HepG2 (cell line): ENCODE measurements around the gene PISD. TPM values are rescaled to one million over a fixed set of nuclear protein-coding genes. Genes with fewer than 3 reads are reported as not detected.
A peak's percentile ranks its signal among the peaks of the same experiment; 100 is the strongest.

ENCODE experiments used
- ATF1 ChIP-seq: IDR thresholded peaks from 2 replicates; pipeline ENCODE4 v1.6.1; 2016; ENCODE audit warnings: mild to moderate bottlenecking, control low read depth
- GZF1 ChIP-seq: sonication (generic); formaldehyde crosslinking; IDR thresholded peaks from 2 replicates; pipeline ENCODE4 v1.5.1; 2020; ENCODE audit warnings: mild to moderate bottlenecking, missing genetic modification reagents
- JUND ChIP-seq: sonication (generic); formaldehyde crosslinking; IDR thresholded peaks from 2 replicates; pipeline ENCODE4 v1.8.0; 2022; ENCODE audit warnings: mild to moderate bottlenecking, missing genetic modification reagents
- KLF6 ChIP-seq: IDR thresholded peaks from 2 replicates; pipeline ENCODE4 v1.8.0; 2016; ENCODE audit warnings: missing biosample characterization, missing genetic modification reagents
- MTERF4 ChIP-seq: sonication (generic); formaldehyde crosslinking; IDR thresholded peaks from 2 replicates; pipeline ENCODE4 v1.8.0; 2023; ENCODE audit warnings: mild to moderate bottlenecking, missing genetic modification reagents
- MXD4 ChIP-seq: IDR thresholded peaks from 2 replicates; pipeline ENCODE4 v1.6.1; 2016; ENCODE audit warnings: mild to moderate bottlenecking, missing biosample characterization, missing genetic modification reagents
- SMAD3 ChIP-seq: sonication (generic); formaldehyde crosslinking; IDR thresholded peaks from 2 replicates; pipeline ENCODE4 v1.4.0; 2020; ENCODE audit warnings: missing genetic modification reagents
- SMAD9 ChIP-seq: sonication (generic); formaldehyde crosslinking; IDR thresholded peaks from 2 replicates; pipeline ENCODE4 v1.5.1; 2020; ENCODE audit warnings: mild to moderate bottlenecking, missing genetic modification reagents
- SSRP1 ChIP-seq: IDR thresholded peaks from 2 replicates; pipeline ENCODE4 v1.6.1; 2016; ENCODE audit warnings: control low read depth
- ZBTB3 ChIP-seq: sonication (generic); formaldehyde crosslinking; IDR thresholded peaks from 2 replicates; pipeline ENCODE4 v1.4.0; 2020; ENCODE audit warnings: low read depth, mild to moderate bottlenecking, moderate library complexity, missing genetic modification reagents, borderline replicate concordance
- ZBTB46 ChIP-seq: sonication (generic); formaldehyde crosslinking; IDR thresholded peaks from 2 replicates; pipeline ENCODE4 v1.4.0; 2020; ENCODE audit warnings: mild to moderate bottlenecking, missing genetic modification reagents, borderline replicate concordance
- ZNF205 ChIP-seq: IDR thresholded peaks from 2 replicates; pipeline ENCODE4 v1.6.1; 2018; ENCODE audit warnings: missing biosample characterization, missing genetic modification reagents
- ZNF225 ChIP-seq: sonication (generic); formaldehyde crosslinking; IDR thresholded peaks from 2 replicates; pipeline ENCODE4 v1.4.0; 2020; ENCODE audit warnings: mild to moderate bottlenecking, missing genetic modification reagents
- ZNF264 ChIP-seq: sonication (generic); formaldehyde crosslinking; IDR thresholded peaks from 2 replicates; pipeline ENCODE4 v1.4.0; 2020; ENCODE audit warnings: missing genetic modification reagents
- ZNF354B ChIP-seq: sonication (generic); formaldehyde crosslinking; IDR thresholded peaks from 2 replicates; pipeline ENCODE4 v1.8.0; 2022; ENCODE audit warnings: mild to moderate bottlenecking, missing genetic modification reagents
- ZNF501 ChIP-seq: sonication (generic); formaldehyde crosslinking; IDR thresholded peaks from 2 replicates; pipeline ENCODE4 v1.5.1; 2020; ENCODE audit warnings: mild to moderate bottlenecking, moderate library complexity, missing genetic modification reagents
- ZNF574 ChIP-seq: sonication (generic); formaldehyde crosslinking; IDR thresholded peaks from 2 replicates; pipeline ENCODE4 v1.4.0; 2020; ENCODE audit warnings: missing genetic modification reagents
- ZNF687 ChIP-seq: sonication (generic); formaldehyde crosslinking; IDR thresholded peaks from 2 replicates; pipeline ENCODE4 v1.5.1; 2020; ENCODE audit warnings: mild to moderate bottlenecking, missing genetic modification reagents, moderate library complexity
- ZNF703 ChIP-seq: sonication (generic); formaldehyde crosslinking; IDR thresholded peaks from 2 replicates; pipeline ENCODE4 v1.5.1; 2020; ENCODE audit warnings: missing genetic modification reagents, mild to moderate bottlenecking, moderate library complexity, borderline replicate concordance
- ZNF766 ChIP-seq: sonication (generic); formaldehyde crosslinking; IDR thresholded peaks from 2 replicates; pipeline ENCODE4 v1.5.0; 2020; ENCODE audit warnings: missing genetic modification reagents, borderline replicate concordance
- polyA plus RNA-seq, 8 experiments: library from polyadenylated mRNA; depleted of rRNA in 3 of 8; stranded (reverse) in 7 of 8; unstranded in 1 of 8; fragments of >200 nt; fragmentation: Illumina TruSeq in 4 of 8; extraction: Trizol in 4 of 8; gene quantifications; 2 replicates each; pipeline versions ENCODE4 v1.2.1 to v1.2.3, GENCODE V29; 2011 to 2016; ENCODE audit warnings: low read depth in 4 of 8, missing spikeins in 1 of 8, mixed read lengths in 1 of 8; ENCODE audit not compliant: insufficient read depth in 1 of 8
- total RNA-seq, 5 experiments: library from RNA; depleted of rRNA; stranded (reverse); fragments of >200 nt; fragmentation: Illumina TruSeq; extraction: Trizol; gene quantifications; 2 replicates each; pipeline ENCODE4 v1.2.3, GENCODE V29; 2016; ENCODE audit warnings: low read depth in 1 of 5

Gene PISD
- total and polyA plus RNA-seq, 2 of the 13 experiments (the other 11 are each of a cell fraction or from before 2014, with no cell fraction given): 30.1 to 47.7 TPM

GRCh38 chr22:31661851-31662667 lies at the start of gene PISD (continued):
- TF ChIP-seq MTERF4 (CRISPR knock-in tag) (no peak), MXD4 (CRISPR knock-in tag) (peak; percentile 91; the same call in 1 of the 2 replicates), ZNF225 (CRISPR knock-in tag) (no peak), ZNF687 (CRISPR knock-in tag) (peak; percentile 90), ZNF501 (CRISPR knock-in tag) (peak; percentile 94), SMAD3 (CRISPR knock-in tag) (0 out of 2 replicates have a peak, but pooled peaks have one; percentile 22), ZNF264 (CRISPR knock-in tag) (no peak), ATF1 (peak; percentile 99), ZNF766 (CRISPR knock-in tag) (peak; percentile 41; the same call in 1 of the 2 replicates), ZBTB46 (CRISPR knock-in tag) (no peak), ZNF205 (CRISPR knock-in tag) (no peak; the same call in 1 of the 2 replicates), JUND (CRISPR knock-in tag) (0 out of 2 replicates have a peak, but pooled peaks have one; percentile 21), ZNF703 (CRISPR knock-in tag) (no peak), ZNF354B (CRISPR knock-in tag) (no peak), SSRP1 (0 out of 2 replicates have a peak, but pooled peaks have one; percentile 59), SMAD9 (CRISPR knock-in tag) (0 out of 2 replicates have a peak, but pooled peaks have one; percentile 47), ZBTB3 (CRISPR knock-in tag) (peak; percentile 96), KLF6 (CRISPR knock-in tag) (0 out of 2 replicates have a peak, but pooled peaks have one; percentile 34), GZF1 (peak; percentile 63; the same call in 1 of the 2 replicates), ZNF574 (CRISPR knock-in tag) (peak; percentile 90)
